ENCODE measurements around the gene GH1. TPM values are rescaled to one million over a fixed set of nuclear protein-coding genes. Genes with fewer than 3 reads are reported as not detected.

Gene GH1
- total and polyA plus RNA-seq, 2 of the 13 experiments (the other 11 are each of a cell fraction or from before 2014, with no cell fraction given): not detected

DNA sequence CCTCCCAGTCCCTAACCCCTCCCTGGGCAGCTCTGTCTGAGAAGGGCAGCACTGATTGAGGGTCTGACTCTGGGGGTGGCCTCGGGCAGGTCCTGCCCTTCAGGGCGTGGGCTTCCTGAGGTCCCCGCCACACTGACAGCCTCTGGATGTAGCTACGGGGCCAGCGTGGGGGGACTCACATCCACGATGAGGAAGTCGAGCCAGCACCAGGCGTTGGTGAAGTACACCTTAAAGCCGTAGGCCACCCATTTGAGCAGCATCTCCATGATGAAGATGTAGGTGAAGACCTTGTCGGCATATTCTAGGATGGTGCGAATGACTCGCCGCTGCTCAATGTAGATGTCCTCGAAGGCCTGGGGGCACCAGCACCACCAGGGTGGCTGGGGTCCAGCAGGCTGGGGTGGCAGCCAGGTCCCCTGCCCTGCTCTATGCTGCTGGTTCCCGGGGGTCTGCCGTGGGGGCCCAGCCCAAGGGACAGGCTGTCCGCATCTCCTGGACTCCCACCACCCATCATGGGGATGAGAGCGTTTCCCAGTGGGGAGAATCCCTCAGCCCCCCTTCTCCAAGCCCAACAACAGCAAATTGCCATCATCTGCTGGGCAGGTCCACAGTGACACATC, 29.2 kb upstream of the GH1 start:
- H3K4me3 ChIP-seq (replicated peaks in 1 of 3; ENCODE audit: insufficient read depth in 1 of 3, low read depth in 2 of 3, low read length in 3 of 3): no peak overlapping the region
- H3K4me1 ChIP-seq (ENCODE audit: insufficient read depth, low read length): peaks cover 26% of the 10 kb centered on the region
- H3K9me3 ChIP-seq (ENCODE audit: low read length): no peaks in the 10 kb centered on the region
- ChIA-PET POLR2A (no interaction called here), CTCF (ENCODE audit: low intra/inter-chr PET ratio, low total read pairs) (interaction anchor here (3.4 kb wide), 1 partner anchor 29 kb away, joined by 25 read pairs; the partner anchor contains the start of gene GH1)
- peaks cover 24 to 55% of the 10 kb centered on the region in 2 experiments; a peak in 4 of 5 replicates for H3K27me3 ChIP-seq (ENCODE audit: control insufficient read depth in 1 of 2, insufficient read depth in 2 of 2, low read length in 2 of 2)
- H4K20me1 ChIP-seq (ENCODE audit: insufficient read depth, low read length): no peaks in the 10 kb centered on the region
- DNase-seq (ENCODE audit: low spot score): no peak
- no peak overlapping the region for H3K27ac ChIP-seq (ENCODE audit: extremely low read length, insufficient read depth, low read length)
- in situ Hi-C loops (cut with HindIII; ENCODE audit: extremely low pct_ligation_motif_present, low pct_unique_long_range_greater_than_20kb) (loop anchor here (5.0 kb wide), 1 partner anchor 36 kb away; the partner anchor contains the start of gene CSHL1), intact Hi-C loops (cut with micrococcal nuclease; ENCODE audit: unreplicated experiment) (no loop called here)
- H3K79me2 ChIP-seq (ENCODE audit: insufficient read depth, low read length): no peaks in the 10 kb centered on the region
- no peak overlapping the region for H2AFZ ChIP-seq (ENCODE audit: low read length)
- 31% methylated on average over 14 of the region's 18 CpGs for WGBS (ENCODE audit: low lambda C conversion rate)
- no peak for ATAC-seq
- no peak overlapping the region for H3K4me2 ChIP-seq (ENCODE audit: low read depth, low read length)
- TF ChIP-seq ZNF747 (CRISPR knock-in tag; IDR thresholded peaks at IDR 0.05; ENCODE audit: borderline replicate concordance) (no peak), NCOA1 (CRISPR knock-in tag; IDR thresholded peaks at IDR 0.05) (no peak), REPIN1 (CRISPR knock-in tag; IDR thresholded peaks at IDR 0.05; ENCODE audit: borderline replicate concordance, low read depth) (no peak), ZNF350 (CRISPR knock-in tag; IDR thresholded peaks at IDR 0.05; ENCODE audit: borderline replicate concordance, low read depth) (no peak), ZNF605 (CRISPR knock-in tag; IDR thresholded peaks at IDR 0.05) (no peak)
- TF ChIP-seq, protein P1, sequence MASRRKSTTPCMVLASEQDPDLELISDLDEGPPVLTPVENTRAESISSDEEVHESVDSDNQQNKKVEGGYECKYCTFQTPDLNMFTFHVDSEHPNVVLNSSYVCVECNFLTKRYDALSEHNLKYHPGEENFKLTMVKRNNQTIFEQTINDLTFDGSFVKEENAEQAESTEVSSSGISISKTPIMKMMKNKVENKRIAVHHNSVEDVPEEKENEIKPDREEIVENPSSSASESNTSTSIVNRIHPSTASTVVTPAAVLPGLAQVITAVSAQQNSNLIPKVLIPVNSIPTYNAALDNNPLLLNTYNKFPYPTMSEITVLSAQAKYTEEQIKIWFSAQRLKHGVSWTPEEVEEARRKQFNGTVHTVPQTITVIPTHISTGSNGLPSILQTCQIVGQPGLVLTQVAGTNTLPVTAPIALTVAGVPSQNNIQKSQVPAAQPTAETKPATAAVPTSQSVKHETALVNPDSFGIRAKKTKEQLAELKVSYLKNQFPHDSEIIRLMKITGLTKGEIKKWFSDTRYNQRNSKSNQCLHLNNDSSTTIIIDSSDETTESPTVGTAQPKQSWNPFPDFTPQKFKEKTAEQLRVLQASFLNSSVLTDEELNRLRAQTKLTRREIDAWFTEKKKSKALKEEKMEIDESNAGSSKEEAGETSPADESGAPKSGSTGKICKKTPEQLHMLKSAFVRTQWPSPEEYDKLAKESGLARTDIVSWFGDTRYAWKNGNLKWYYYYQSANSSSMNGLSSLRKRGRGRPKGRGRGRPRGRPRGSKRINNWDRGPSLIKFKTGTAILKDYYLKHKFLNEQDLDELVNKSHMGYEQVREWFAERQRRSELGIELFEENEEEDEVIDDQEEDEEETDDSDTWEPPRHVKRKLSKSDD (CRISPR knock-in tag; IDR thresholded peaks at IDR 0.05; ENCODE audit: low read depth): no peak
- TF ChIP-seq, protein P2, sequence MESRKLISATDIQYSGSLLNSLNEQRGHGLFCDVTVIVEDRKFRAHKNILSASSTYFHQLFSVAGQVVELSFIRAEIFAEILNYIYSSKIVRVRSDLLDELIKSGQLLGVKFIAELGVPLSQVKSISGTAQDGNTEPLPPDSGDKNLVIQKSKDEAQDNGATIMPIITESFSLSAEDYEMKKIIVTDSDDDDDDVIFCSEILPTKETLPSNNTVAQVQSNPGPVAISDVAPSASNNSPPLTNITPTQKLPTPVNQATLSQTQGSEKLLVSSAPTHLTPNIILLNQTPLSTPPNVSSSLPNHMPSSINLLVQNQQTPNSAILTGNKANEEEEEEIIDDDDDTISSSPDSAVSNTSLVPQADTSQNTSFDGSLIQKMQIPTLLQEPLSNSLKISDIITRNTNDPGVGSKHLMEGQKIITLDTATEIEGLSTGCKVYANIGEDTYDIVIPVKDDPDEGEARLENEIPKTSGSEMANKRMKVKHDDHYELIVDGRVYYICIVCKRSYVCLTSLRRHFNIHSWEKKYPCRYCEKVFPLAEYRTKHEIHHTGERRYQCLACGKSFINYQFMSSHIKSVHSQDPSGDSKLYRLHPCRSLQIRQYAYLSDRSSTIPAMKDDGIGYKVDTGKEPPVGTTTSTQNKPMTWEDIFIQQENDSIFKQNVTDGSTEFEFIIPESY (CRISPR knock-in tag; IDR thresholded peaks at IDR 0.05): no peak
- H3K9ac ChIP-seq (ENCODE audit: insufficient read depth, low read depth, low read length): no peak overlapping the region
- BruUV-seq (replicated peaks): no TSS peak
- FAIRE-seq: no peak
- no peaks in the 10 kb centered on the region for H3K36me3 ChIP-seq (replicated peaks in 1 of 2; ENCODE audit: control insufficient read depth in 1 of 2, insufficient read depth in 2 of 2, low read length in 2 of 2)

Data from HepG2 (cell line).